DMS 273 (cell line): Measurements from ENCODE around the gene NIN.

Experiments
- DNase-seq: peaks from one replicate; lab custom pipeline; 2025; ENCODE audit not compliant: unreplicated experiment; lab: John Stamatoyannopoulos, UW

NIN gene

DNA sequence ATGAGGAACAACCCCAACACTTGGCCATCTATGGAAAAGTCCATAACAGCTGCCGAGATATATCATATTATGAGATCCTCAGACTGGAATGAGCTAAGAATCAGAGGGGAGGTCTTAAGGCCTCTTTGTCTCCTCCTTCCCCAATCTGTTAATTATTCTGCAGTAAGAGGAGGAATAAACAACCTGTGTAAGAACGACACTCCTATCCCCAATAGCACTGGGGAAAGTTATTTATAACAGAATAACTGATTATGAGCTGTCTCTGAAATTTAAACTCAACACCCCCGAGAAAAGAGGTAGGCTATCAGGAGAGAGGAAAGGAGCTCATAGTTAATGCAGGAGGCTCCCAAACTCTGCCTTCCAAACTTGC, 68.0 kb downstream of the NIN start:
- DNase-seq: no peak

DNA sequence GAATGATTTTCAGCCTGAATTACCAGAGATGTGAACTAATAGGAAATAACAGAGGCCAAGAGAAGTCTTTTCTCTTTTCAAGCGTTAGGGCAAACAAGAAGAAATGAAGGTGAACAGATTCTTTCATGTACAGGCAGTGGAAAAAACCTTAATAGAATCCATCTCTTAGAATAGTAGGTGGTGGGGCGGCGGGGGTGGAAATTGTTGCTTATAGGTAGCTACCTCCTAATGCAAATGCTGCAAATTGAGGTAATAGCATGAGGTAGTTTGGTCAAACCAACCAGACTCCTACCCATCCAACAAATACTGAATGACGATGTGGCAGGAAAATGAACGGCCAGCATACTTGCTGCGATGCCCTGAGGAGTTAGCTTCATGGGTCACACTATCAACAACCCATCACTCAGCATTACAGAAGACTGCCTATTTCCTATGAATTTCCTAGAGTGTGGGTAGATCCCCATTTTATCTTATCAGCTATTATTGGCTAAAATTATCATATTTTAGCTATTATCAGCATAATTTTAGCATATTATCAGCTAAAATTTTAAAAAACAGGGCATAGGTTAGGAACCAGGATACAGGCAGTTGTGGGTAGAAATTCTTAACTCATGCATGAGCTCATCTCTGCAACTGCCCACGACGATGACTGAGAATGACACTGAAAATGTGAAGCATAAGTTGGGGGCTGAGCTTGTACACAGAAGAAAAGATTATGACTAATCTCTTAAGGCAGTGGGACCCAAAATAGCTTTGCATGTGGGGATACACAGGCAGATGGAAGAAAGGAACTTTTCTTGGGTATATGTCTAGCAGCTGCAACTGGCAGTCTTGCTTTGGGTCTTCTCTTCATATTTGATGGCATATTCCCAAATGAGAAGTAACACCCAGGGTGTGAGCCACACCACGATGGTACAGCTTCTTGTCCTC, 68.7 kb downstream of the NIN start:
- no peak for DNase-seq

DNA sequence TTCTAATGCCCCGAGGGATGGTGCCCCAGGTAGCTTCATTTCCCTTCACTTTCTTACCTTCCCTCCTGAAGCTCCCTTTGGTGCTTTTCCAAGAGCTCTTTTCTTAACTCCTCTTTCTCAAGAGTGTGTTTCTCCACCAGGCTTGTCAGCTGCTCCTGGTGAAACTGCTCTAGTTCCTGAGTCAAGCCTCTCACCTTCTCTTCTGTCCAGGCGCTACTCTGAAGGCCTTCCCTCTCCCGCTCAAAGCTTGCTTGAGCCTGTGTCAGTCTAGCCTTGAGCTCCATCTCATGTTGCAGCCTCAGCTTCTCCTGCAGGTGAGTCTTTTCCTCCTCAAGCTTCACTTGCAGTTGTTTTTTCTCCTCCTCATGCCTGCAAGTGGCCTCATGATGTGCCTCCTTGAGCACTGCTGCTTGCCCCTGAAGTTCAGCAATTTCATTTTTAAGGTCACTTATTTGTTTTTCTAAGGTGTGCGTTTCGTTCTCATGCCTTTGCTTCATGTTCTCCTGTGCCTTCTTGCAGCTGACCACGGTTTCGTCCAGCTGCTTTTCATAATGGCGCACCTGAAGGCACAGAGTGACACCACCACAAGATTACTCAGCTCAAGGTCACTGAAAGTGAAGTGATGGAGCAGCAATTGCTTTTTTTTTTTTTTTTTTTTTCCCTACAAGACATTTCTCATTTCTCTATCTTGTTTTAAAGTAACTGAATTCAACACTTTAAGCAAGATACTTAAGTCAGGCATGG, 71.0 kb downstream of the NIN start:
- no peak for DNase-seq

DNA sequence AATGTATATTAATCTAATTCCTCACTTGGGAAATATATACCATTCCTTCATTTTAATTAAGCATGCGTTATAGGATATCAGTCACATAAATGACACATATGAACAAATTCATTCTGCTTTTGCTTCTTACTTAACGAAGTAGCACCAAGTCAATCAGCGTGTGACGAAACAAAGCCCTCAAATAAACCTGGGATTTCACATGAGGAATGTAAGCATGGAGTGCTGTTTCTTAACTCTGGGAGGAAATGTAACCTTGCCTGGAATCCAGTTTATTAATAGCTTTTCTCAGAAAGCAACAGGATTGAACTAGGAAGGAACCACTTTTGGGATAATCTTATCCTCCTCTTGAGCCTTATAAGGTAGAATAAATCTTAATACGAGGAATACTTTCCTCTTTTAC, 72.0 kb downstream of the NIN start:
- no peak for DNase-seq

DNA sequence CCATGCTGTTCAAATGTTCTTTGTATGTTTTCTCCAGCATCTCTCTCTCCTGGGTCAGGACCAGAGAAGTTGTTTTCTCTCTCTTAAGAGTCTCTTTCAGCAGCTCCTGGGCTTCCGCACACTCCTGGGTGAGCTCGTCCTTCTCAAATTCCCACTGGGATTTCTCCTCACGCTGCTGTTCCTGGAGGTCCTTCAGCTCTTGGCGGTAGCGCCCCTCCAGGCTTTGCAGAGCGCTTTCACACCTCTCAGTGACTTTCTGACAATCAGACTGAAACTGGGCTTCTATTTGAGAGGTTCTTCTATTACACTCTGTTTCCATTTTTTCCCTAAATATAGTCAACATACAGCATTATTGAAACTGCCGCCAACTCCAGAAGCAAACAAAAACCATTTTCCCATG, 72.7 kb downstream of the NIN start:
- DNase-seq: no peak

DNA sequence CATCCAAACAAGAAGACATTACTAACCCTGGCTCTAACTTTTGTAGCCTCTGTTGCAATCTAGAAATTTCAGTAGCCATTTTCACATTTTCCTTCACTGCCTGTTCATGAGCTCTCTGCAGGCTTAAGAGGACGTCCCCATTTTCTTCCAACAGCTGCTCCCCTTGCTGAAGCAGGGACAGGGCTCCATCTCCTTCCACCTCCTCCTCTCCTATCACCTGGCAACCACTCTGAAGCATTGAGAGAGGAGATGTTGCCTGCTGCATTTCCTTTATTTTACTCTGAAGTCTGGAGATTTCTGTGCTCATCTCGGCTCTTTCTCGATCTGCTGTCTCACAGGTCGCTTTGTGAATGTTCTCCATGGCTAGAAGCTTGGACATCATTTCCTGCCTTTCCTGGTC, 73.3 kb downstream of the NIN start:
- DNase-seq: no peak

DNA sequence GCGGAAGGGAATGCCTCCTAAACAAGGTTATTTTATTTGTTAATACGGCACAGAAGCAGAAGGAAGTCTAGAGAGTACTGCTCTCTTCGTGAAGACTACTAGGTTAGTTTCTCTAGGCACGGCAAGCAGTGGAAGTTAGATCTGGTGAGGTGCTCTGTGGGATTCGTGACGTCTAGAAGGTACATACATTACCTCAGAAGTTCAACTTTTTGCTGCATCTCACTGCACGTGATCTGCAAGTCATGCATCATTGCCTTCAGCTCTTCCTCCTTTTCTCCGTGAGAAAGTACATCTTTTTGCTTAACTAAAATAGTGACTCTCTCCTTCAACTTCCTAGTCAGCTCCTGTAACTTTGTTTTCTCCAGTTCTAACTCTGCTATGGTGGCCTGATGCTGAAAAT, 74.7 kb downstream of the NIN start:
- no peak for DNase-seq

DNA sequence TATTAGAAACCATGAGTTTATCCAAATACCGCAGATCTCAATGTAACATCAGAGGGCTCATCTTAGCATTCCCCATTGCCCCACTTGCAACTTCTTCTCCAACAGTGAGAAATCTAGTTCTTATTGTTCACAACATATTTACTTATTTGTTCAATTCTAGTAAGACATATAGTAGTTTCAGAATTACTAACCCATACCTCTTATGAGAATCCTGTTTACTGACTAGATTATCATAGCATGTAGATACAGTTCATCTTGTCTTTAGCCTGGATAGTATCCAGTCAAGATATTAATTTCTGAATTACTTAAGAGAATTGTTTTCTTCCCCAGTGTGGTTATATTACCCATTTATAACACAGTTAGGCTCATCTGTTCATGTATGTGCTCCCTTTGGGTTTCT, 80.6 kb downstream of the NIN start:
- DNase-seq: no peak

DNA sequence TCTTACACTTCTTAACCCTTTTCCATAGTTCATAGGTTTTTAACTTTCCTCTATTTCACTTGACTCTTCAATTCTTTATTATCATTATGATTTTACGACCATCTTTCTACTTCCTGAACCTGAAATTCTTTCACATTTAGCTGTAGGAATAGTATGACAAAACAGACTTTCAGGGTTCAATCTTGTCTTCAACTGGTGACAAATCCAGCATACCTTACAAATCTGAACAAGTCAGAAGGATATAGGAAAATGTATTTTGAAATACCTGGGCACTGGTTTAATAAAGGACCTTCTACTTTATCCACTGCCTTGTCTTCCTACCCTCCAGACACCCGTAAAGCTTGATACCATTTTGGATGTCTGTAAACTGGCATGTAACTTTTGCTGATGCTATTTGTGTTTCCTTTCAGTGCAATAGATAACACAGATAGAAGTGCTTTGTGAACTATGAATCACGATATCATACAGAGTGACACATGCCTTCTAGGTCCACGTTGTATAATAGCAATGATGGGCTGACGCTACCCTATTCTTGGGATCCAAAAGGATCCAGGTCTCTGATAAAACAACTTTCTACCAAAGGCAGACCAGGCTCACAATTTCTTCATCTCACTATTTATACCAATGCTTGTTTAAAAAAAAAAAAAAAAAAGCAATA, 85.4 kb downstream of the NIN start:
- DNase-seq: no peak

DNA sequence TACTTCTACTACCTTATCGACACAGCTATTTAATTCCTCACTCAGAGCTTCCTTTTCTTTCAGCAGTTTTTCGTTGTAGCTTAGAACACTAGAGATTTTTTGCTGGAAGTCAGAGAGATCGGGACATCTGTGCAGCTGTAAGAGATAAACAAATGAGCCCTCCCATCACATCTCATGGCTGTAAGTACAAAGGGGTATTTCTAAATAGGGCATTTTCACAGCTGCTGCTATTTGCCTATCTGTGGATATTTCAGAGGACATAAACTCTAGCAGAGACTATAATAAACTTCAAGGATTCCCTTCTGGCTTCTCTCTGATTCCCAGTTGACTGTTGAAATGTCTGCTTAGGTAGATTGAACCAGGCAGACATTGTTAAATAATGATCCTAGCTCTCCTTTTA, 86.7 kb downstream of the NIN start:
- DNase-seq: no peak

DNA sequence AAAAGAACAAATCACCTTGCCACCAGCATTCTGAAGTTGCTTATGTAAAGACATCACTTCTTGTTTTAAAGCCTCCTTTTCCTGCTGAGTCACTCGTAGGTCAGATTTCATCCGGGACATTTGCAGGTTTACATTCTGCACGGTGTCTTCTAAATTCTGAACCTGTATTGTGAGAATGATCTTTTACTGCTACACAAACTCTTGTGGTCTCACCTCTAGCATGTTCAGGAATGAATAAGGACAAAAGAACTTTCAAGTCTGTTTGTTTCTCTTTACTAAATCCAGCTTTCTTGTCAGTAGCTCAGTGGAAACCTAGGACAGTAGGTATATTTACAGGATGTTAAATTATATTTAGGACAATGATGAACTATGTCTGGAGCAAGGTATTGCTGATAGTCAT, 89.4 kb downstream of the NIN start:
- DNase-seq: peak; percentile 42

DNA sequence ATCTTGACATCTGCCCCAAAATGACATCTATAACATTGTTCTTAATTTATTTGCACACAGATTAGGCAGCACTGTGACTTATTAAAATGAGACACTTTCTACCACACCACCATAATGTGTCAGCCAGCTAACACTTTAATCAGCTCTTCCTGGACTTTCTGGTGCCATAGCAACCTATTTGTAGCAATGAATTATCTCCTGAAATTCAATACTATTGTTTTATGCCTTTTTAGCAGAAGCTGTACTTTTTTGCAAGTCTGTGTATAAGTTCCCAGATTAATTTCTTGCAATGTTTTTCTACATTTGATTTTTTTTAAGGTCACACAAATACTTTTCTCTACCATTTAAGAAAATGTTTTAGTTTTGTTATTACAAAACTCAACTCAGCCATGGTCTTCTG, 90.1 kb downstream of the NIN start:
- peak; percentile 3 for DNase-seq

DNA sequence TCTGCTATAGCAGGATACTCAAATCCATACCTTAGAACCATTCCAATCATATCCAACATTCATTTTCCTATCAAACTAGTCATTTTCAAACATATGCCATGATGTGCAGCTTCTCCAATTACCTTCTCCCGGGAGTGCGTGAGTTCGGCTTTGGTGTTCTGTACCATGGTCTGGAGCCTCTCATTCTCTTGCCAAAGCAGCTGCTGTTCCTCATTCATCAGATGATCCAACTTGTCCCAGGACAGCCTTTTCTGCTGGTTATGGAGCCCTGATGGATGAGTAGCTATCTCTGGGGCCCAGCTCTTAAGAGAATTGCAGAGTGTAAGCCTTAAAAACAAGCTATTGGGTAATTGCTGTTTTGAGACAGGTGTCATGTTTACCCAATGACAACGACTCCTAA, 91.8 kb downstream of the NIN start:
- no peak for DNase-seq

DNA sequence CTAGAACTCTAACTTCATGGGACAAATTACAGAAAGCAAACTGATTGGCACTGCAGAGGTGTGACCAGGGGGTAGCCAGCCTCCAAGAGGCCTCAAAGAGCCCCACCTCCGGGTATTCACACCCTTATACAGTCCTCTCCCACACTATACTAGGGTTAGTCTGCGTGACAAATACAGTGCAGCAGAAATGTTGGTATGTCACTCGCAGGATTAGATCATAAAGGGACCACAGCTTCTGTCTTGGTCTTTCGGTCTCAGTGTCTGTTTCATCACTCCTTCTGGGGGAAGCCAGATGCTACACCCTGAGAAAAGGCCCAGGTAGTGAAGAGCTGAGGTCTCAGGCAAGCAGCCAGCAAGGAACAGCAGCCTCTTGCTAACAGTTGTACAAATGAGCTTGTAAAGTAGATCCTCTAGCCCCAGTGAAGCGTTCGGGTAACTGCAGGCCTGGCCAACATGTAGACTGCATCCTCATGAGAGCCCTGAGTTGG, 94.0 kb downstream of the NIN start:
- DNase-seq: peak; percentile 39

DNA sequence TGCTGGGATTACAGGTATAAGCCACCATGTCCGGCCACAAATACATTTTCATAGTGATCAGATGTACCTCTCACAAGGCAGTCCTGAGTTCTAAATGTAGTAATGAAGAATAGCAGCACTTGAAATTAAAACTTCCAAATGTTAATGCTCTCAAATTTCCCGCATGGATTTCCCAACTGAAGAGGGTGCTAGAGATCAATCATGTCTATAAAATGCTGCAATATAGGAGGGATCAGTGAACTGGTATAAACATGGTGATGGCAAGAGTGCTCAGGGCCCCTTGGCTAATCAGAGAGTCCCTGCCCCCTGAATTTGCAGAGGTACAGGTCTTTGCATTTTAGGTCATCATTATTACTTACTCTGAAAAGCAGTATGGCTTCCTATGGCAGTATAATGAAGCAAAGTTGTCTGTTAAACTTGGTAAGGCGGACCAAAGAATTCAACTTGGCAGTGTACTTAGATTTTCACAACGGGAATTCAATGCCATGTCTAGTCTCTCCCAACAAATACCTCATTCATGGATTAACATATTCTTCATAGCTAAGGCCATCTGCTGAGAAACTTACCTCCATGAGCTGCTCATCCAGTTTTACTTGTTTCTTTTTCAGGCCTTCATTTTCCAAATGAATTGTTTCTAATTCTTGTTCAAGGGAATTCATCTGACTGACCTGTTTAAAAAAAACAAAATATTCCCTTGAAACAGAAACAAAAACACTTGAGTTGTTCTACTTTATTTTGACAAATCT, 95.8 kb downstream of the NIN start:
- peak; percentile 38 for DNase-seq

DNA sequence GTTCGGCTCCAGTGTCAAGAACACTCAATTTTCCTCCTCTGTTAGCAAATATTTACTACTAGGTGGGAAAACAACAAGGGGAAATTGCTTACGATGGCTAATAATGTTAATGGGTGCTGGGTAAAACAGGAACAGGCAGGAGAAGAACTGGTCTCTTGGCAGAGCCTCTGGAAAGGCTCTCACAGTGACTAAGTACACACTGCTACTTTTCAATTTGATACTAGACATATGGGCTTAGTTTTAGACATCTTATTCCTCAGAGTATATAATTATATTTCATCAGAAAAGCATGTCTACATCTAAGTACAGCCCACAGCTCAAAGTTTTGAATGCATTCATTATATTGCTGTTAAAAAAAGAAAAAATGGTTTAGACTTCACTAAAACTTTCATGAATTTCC, 97.5 kb downstream of the NIN start:
- DNase-seq: no peak

DNA sequence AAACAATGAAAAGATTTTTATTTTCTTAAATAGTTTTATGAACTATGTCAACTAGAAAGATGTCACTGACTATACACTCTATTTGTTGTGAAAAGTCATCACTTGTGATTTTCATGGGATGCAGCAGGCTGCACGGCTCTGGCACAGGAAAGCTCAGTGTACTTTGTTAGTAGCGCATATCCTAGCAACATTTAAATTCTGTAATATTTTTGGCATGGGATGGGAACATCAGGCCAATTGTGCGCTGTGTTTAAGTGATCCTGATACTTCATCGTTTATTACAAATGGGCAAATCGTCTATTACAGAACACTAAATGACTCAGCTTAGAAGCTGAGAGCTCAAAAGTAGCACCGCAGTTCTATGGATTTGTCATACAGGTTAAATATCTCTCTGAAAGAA, 102.1 kb downstream of the NIN start:
- DNase-seq: no peak

DNA sequence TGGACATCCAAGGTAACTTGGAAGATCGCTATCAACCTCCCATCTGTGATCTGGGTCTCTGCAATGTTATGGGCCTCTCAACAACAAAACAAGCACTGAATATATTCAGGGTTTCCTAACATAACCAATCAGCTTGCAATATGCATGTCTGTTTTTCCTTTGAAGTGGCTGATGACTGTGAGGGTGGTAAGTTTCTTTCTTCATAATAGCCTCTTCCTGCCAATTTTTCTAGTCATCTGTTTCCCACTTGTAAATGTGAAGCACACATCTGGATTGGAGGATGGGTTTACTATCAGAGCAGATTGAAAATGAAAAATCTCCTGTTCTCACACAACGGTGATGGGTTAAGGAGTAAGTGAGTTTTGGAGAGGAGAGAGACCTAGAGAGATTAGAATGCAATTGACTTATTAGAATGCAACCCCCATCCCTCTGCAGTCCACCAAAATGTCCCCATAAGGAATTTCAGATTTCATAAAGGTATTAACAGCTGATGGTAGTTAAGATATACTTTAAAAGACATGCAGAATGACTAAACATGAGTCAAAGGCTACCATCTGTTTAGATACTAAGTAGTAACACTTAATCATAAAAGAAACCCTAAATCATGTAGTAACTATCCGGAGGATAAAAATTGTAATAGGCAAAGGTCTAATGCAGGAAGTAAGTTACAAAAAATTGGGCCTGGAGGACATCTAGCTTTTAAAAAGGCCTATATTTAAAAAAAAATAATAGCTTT, 104.4 kb downstream of the NIN start:
- DNase-seq: peak; percentile 43

DNA sequence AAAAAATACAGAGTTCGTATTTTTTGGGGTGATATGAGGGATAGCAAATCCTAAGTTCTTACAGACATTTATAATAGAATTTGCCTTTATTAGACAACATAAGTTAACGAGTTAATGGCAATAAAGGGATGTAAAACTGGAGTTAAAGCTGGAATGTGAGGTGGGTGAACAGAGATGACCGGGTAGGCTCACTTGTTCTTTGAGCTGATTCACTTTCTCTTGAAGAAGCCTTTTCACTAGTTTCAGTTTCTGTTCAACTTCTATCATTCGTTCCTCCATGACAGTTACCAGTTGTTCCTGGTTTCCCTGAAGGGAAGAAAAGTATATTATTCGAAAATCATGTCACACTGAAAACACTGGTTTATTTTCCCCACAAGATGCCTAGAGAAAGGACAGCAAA, 105.2 kb downstream of the NIN start:
- no peak for DNase-seq
